ENCODE measurements around the gene SPX.

DNA sequence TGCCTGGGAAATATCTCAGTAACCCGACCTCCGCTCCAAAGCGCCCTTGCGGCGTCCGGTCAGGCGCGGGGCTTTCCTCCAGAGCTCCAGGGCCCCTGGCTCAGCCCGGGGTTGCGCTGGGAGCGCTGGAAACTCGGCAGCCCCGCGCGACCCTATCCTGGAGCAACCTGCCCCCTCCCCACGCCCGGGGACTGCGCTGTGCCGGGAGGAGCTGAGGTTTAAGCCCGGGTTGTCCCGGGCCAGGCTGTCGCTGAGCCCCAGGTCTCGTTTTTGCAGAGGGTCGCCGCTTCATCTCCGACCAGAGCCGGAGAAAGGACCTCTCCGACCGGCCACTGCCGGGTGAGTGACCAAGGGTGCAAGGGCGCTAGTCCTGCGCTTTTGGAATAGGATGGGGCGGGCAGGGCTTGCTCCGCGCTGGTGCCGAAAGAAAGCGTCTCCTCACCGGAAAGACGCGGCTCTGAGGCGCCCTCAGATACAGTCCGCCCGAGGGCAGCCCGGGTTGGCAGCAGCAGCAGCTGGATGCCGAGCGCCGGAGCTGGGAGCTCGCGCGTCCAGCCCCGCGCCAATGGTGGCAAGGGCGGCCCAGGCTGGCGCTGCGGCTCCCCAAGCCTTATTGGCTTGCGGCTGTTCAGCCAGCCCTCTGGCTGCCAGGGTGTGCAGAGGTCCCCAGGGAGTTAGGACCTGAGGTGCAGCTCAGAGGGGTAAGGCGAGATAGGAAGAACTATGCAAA lies 1.5 kb downstream of the SPX start:
- TF ChIP-seq EZH2 (IDR thresholded peaks at IDR 0.05; ENCODE audit: borderline replicate concordance, low read length): no peak
- TF ChIP-seq, protein P1, sequence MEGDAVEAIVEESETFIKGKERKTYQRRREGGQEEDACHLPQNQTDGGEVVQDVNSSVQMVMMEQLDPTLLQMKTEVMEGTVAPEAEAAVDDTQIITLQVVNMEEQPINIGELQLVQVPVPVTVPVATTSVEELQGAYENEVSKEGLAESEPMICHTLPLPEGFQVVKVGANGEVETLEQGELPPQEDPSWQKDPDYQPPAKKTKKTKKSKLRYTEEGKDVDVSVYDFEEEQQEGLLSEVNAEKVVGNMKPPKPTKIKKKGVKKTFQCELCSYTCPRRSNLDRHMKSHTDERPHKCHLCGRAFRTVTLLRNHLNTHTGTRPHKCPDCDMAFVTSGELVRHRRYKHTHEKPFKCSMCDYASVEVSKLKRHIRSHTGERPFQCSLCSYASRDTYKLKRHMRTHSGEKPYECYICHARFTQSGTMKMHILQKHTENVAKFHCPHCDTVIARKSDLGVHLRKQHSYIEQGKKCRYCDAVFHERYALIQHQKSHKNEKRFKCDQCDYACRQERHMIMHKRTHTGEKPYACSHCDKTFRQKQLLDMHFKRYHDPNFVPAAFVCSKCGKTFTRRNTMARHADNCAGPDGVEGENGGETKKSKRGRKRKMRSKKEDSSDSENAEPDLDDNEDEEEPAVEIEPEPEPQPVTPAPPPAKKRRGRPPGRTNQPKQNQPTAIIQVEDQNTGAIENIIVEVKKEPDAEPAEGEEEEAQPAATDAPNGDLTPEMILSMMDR (IDR thresholded peaks at IDR 0.05; ENCODE audit: low read length): no peak
